KMS-11 (cell line): Measurements from ENCODE around the gene ANK3.

Experiments
- H2AFZ ChIP-seq: fragments of 200-600 bp; sonication (generic); 2 replicates; pipeline ENCODE4 v1.6.1; 2016; ENCODE audit warnings: antibody characterized with exemption, mixed run types, low read depth
- H3K27ac ChIP-seq: fragments of 200-600 bp; sonication (generic); 2 replicates; pipeline ENCODE4 v1.6.1; 2016; ENCODE audit warnings: mild to moderate bottlenecking, mixed run types
- H3K27me3 ChIP-seq: fragments of 200-600 bp; sonication (generic); 2 replicates; pipeline ENCODE4 v1.6.1; 2017; ENCODE audit warnings: mild to moderate bottlenecking, low read depth, mixed run types, moderate library complexity; ENCODE audit not compliant: insufficient read depth
- H3K36me3 ChIP-seq: fragments of 200-600 bp; sonication (generic); 2 replicates; pipeline ENCODE4 v1.6.1; 2017; ENCODE audit warnings: mild to moderate bottlenecking, mixed run types; ENCODE audit not compliant: insufficient read depth
- H3K4me1 ChIP-seq: fragments of 200-600 bp; sonication (generic); 2 replicates; pipeline ENCODE4 v1.6.1; 2016; ENCODE audit warnings: mild to moderate bottlenecking, low read depth, mixed run types; ENCODE audit not compliant: poor library complexity, severe bottlenecking
- H3K4me2 ChIP-seq: fragments of 200-600 bp; sonication (generic); 2 replicates; pipeline ENCODE4 v1.7.0; 2016; ENCODE audit warnings: mild to moderate bottlenecking, mixed run types
- H3K4me3 ChIP-seq: fragments of 200-600 bp; sonication (generic); IDR thresholded peaks from 2 replicates; pipeline ENCODE4 v1.6.1; 2017; ENCODE audit warnings: low read depth, low read length, mixed read lengths; ENCODE audit not compliant: insufficient read depth
- H3K79me2 ChIP-seq: fragments of 200-600 bp; sonication (generic); 2 replicates; pipeline ENCODE4 v1.6.1; 2016; ENCODE audit warnings: low read depth, mixed run types; ENCODE audit not compliant: insufficient read depth
- H3K9ac ChIP-seq: fragments of 200-600 bp; sonication (generic); 2 replicates; pipeline ENCODE4 v1.6.1; 2016; ENCODE audit warnings: mild to moderate bottlenecking, mixed run types
- H4K20me1 ChIP-seq: fragments of 200-600 bp; sonication (generic); 2 replicates; pipeline ENCODE4 v1.6.1; 2016; ENCODE audit warnings: mild to moderate bottlenecking, mixed run types; ENCODE audit not compliant: insufficient read depth
- TF ChIP-seq, protein P1 (sequence below): fragments of 200-600 bp; sonication (generic); conservative IDR thresholded peaks from 2 replicates; pipeline ENCODE4 v1.6.1; 2017; ENCODE audit warnings: low read depth, mild to moderate bottlenecking, antibody characterized with exemption, low read length, moderate library complexity, mixed read lengths

Gene ANK3

GRCh38 chr10:60048091-60048501 lies 341.6 kb downstream of the ANK3 start:
- Histone ChIP-seq H3K36me3 (no peaks in the 10 kb centered on the region), H3K4me2 (no peak overlapping the region), H3K4me1 (no peaks in the 10 kb centered on the region), H3K79me2 (no peaks in the 10 kb centered on the region), H2AFZ (no peak overlapping the region), H3K27ac (no peak overlapping the region), H3K4me3 (no peak overlapping the region), H3K27me3 (no peaks in the 10 kb centered on the region), H4K20me1 (no peaks in the 10 kb centered on the region), H3K9ac (no peak overlapping the region)
- TF ChIP-seq, protein P1, sequence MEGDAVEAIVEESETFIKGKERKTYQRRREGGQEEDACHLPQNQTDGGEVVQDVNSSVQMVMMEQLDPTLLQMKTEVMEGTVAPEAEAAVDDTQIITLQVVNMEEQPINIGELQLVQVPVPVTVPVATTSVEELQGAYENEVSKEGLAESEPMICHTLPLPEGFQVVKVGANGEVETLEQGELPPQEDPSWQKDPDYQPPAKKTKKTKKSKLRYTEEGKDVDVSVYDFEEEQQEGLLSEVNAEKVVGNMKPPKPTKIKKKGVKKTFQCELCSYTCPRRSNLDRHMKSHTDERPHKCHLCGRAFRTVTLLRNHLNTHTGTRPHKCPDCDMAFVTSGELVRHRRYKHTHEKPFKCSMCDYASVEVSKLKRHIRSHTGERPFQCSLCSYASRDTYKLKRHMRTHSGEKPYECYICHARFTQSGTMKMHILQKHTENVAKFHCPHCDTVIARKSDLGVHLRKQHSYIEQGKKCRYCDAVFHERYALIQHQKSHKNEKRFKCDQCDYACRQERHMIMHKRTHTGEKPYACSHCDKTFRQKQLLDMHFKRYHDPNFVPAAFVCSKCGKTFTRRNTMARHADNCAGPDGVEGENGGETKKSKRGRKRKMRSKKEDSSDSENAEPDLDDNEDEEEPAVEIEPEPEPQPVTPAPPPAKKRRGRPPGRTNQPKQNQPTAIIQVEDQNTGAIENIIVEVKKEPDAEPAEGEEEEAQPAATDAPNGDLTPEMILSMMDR, result no peak

GRCh38 chr10:60045571-60045970 lies 344.1 kb downstream of the ANK3 start:
- Histone ChIP-seq H3K27ac (no peak overlapping the region), H3K27me3 (no peaks in the 10 kb centered on the region), H3K4me3 (no peak overlapping the region), H4K20me1 (no peaks in the 10 kb centered on the region), H3K4me2 (no peak overlapping the region), H2AFZ (no peak overlapping the region), H3K36me3 (peaks cover 4% of the 10 kb centered on the region; the same call in 1 of the 2 replicates), H3K9ac (no peak overlapping the region), H3K4me1 (no peaks in the 10 kb centered on the region), H3K79me2 (no peaks in the 10 kb centered on the region)
- TF ChIP-seq, protein P1, result no peak

- no peaks in the 10 kb centered on the region for H3K79me2 ChIP-seq
- no peaks in the 10 kb centered on the region for H3K4me1 ChIP-seq
- no peaks in the 10 kb centered on the region for H3K27me3 ChIP-seq
- no peak overlapping the region for H3K9ac ChIP-seq
- H4K20me1 ChIP-seq, result no peaks in the 10 kb centered on the region
- no peak overlapping the region for H2AFZ ChIP-seq
- H3K36me3 ChIP-seq, result peaks cover 4% of the 10 kb centered on the region; the same call in 1 of the 2 replicates
- H3K4me3 ChIP-seq, result no peak overlapping the region
- H3K27ac ChIP-seq, result no peak overlapping the region
- H3K4me2 ChIP-seq, result no peak overlapping the region
- TF ChIP-seq, protein P1, result no peak
Measured at GRCh38 chr10:60044971-60045370, 344.7 kb downstream of the ANK3 start.

GRCh38 chr10:60044242-60044641 lies 345.4 kb downstream of the ANK3 start:
- TF ChIP-seq, protein P1, result no peak
- H4K20me1 ChIP-seq, result no peaks in the 10 kb centered on the region

More at GRCh38 chr10:60044242-60044641, 345.4 kb downstream of the ANK3 start:
- Histone ChIP-seq H3K4me3 (no peak overlapping the region), H3K79me2 (no peaks in the 10 kb centered on the region), H3K27ac (no peak overlapping the region), H3K4me1 (no peaks in the 10 kb centered on the region), H2AFZ (no peak overlapping the region), H3K4me2 (no peak overlapping the region), H3K36me3 (peaks cover 4% of the 10 kb centered on the region; the same call in 1 of the 2 replicates), H3K9ac (no peak overlapping the region), H3K27me3 (no peaks in the 10 kb centered on the region)
